ENCODE data around the gene RAC2.

DNA sequence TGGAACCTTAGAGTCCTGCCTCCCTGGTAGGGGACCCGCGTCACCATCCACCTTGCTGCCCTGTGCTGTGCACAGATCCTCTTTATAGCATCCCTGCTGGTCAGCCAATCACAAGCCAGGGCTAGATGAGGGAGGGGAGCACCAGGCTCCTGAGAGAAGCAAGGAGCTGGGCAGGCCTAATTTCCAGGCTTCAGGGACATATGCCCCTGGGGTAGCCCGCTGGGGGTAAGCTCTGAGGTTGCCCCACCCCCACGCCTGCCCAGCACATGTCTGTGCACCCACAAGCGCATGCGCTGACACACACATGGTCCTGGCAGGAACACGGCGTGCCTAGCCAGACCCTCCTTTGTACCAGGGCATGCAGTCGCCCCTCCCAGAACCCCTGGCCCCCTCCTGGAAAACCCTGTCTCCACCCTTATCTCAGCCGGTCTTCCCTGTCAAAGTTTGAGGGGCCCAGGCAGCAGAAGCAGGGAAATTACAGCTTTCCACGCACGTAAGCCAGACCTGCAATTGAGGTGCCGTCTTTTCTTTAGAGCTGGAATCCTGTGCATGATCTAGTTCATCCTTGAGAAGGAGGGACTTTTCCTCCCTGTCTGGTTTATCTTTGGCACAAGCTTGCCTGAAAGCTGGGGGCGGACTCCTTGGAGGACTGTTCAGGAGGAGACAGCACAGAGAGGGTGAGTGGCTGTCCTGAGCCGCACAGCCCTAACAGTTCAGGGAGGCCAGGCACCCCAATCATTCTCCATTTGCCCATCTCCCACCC is 33.8 kb downstream of the RAC2 start:
- TF ChIP-seq CTCF (IDR thresholded peaks at IDR 0.05) (no peak), POLR2A (IDR thresholded peaks at IDR 0.05) (no peak)

Data from Peyer's patch (tissue), 4 donors.